Measurements from ENCODE around the gene M1AP. TPM values are rescaled to one million over a fixed set of nuclear protein-coding genes. Genes with fewer than 3 reads are reported as not detected.

Gene M1AP
- total RNA-seq, 1 donor from 2014 or later = 4.9 TPM

DNA sequence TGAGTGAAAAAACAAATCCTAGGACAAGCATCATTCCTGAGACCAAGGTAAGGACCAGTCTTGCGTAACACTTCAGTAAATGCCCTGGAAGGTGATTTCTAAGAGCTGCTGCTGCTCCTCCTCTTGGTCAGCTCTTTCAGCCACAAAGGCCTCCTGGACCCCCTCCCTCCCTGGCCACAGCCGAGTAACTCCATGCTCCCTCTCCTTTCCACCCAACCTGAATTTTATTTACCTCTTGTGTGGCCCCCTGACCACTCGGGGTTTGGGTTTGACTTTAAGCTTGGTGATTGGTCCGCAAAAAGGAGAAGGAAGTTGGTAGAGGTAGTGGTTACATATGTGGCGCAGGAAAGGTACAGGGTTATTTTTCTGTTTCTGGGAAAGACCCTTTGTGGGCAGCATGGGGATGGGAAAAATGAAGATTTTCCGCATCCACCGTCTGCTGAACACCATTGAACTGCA is 109.2 kb downstream of the M1AP start:
- Histone ChIP-seq H3K27ac (no peak overlapping the region), H3K27me3 (no peaks in the 10 kb centered on the region), H3K9me3 (no peaks in the 10 kb centered on the region), H3K4me3 (no peak overlapping the region), H3K36me3 (no peaks in the 10 kb centered on the region), H3K4me1 (no peaks in the 10 kb centered on the region)
- no peak for DNase-seq (ENCODE audit: extremely low spot score in 2 of 2)
- TF ChIP-seq, protein P1, sequence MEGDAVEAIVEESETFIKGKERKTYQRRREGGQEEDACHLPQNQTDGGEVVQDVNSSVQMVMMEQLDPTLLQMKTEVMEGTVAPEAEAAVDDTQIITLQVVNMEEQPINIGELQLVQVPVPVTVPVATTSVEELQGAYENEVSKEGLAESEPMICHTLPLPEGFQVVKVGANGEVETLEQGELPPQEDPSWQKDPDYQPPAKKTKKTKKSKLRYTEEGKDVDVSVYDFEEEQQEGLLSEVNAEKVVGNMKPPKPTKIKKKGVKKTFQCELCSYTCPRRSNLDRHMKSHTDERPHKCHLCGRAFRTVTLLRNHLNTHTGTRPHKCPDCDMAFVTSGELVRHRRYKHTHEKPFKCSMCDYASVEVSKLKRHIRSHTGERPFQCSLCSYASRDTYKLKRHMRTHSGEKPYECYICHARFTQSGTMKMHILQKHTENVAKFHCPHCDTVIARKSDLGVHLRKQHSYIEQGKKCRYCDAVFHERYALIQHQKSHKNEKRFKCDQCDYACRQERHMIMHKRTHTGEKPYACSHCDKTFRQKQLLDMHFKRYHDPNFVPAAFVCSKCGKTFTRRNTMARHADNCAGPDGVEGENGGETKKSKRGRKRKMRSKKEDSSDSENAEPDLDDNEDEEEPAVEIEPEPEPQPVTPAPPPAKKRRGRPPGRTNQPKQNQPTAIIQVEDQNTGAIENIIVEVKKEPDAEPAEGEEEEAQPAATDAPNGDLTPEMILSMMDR (IDR thresholded peaks at IDR 0.05) = no peak
- TF ChIP-seq POLR2AphosphoS5 (IDR thresholded peaks at IDR 0.05; ENCODE audit: insufficient read depth in 1 of 2, low read depth in 1 of 2) (no peak), POLR2A (IDR thresholded peaks at IDR 0.05) (no peak)
- intact Hi-C loops (cut with DNase I) = no loop called here

DNA sequence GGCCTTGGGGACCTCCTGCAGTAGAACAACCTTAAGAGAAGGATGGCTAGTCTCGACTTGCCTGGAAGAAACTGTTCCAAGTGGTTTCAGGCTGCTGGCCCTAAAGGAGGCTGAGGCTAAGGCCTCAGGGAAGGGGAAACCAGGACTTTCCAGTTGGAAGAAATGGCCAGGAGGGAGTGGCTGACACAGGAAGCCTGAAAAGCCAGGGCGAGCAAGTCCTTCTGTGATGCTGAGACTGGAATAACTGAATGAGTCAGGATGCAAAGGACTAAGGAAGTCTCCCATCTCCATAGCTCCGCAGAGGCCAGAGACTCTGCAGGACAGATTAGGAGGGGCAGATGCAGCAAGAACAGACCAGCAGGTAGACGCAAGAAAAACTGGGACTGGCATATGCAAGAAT is 111.0 kb downstream of the M1AP start:
- no peak for DNase-seq (ENCODE audit: extremely low spot score in 2 of 2)
- no peaks in the 10 kb centered on the region for H3K27me3 ChIP-seq
- no peaks in the 10 kb centered on the region for H3K9me3 ChIP-seq
- peaks cover under 1% of the 10 kb centered on the region for H3K4me1 ChIP-seq
- intact Hi-C loops (cut with DNase I) = no loop called here
- no peak overlapping the region for H3K27ac ChIP-seq
- no peak overlapping the region for H3K4me3 ChIP-seq
- H3K36me3 ChIP-seq = peaks cover 0 to 4% of the 10 kb centered on the region in 2 donors
- TF ChIP-seq, protein P1 (IDR thresholded peaks at IDR 0.05) = no peak
- TF ChIP-seq POLR2A (IDR thresholded peaks at IDR 0.05) (no peak), POLR2AphosphoS5 (IDR thresholded peaks at IDR 0.05; ENCODE audit: insufficient read depth in 1 of 2, low read depth in 1 of 2) (no peak)

DNA sequence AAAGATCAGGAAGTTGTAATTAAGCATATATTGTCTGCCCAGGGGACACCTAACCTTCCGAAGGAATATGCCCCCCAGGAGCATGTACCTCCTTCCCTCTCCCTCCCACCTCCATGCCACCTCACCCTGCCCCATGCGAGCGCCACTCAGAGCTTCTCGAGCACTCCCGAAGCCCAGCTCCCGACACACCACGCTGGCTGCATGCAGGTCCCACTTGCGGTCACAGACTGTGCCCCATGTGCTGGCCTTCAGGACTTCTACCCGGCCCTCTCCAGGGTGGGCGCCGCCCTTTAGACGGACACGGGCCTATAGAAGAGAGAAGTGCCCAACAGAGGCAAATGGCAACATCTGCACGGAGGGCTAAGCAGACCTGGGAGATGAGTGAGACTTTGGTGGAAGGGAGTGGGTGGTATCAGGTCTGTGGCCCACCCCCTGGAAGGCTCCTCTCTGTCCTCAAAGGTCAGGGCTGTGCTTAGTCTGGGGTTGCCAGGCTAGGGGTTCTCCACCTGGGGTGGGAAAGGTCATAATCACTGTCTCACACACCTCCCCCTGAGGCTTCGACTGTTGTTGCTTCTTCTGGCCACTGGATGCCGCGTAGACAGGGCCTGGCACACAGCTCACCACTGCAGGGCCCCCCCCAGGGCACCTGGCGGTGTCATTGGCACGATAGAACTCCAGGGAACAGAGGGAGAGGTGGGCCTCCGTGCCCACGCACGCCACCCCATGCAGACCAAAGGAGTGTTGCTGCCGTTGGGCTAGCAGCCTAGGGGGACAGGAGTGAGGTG is 111.8 kb downstream of the M1AP start:
- DNase-seq (ENCODE audit: extremely low spot score in 2 of 2) = no peak
- Histone ChIP-seq H3K4me3 (no peak overlapping the region), H3K36me3 (peaks cover 0 to 4% of the 10 kb centered on the region in 2 donors), H3K27ac (no peak overlapping the region), H3K27me3 (no peaks in the 10 kb centered on the region), H3K9me3 (no peaks in the 10 kb centered on the region), H3K4me1 (peaks cover 8% of the 10 kb centered on the region)
- no peak for TF ChIP-seq POLR2A (IDR thresholded peaks at IDR 0.05)
- TF ChIP-seq, protein P1 (IDR thresholded peaks at IDR 0.05) = no peak
- no peak for TF ChIP-seq POLR2AphosphoS5 (IDR thresholded peaks at IDR 0.05; ENCODE audit: insufficient read depth in 1 of 2, low read depth in 1 of 2)
- intact Hi-C loops (cut with DNase I) = no loop called here

DNA sequence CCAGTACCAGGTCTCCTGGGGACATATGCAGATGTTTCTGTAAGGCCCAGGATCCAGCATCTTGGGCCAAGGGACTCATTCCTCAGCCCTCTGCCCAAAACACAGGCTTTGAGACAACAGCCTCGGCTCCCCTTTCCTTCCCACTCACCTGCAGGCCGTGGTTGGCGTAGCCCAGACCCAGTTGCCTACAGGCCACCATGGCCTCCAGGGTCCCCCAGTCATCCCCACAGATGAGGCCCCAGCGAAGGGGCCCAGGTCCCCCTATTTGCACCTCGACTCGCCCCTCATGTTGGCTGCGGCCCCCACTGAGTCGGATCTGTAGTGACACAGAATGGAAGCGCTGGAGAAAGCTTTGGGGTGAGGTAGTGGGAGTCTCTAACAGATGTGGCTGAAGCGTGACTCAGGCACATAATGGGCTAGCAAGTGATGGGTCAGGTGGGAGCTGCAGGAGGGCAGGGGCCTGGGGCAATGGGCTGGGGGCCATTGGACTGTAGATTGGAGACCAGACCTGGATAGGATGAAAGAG is 112.6 kb downstream of the M1AP start:
- no peak for DNase-seq (ENCODE audit: extremely low spot score in 2 of 2)
- intact Hi-C loops (cut with DNase I) = no loop called here

More for the DNA sequence above, 112.6 kb downstream of the M1AP start:
- Histone ChIP-seq H3K4me1 (peaks cover 17% of the 10 kb centered on the region), H3K27ac (no peak overlapping the region), H3K4me3 (no peak overlapping the region), H3K36me3 (peaks cover 0 to 4% of the 10 kb centered on the region in 2 donors), H3K9me3 (no peaks in the 10 kb centered on the region), H3K27me3 (no peaks in the 10 kb centered on the region)
- TF ChIP-seq, protein P1 (IDR thresholded peaks at IDR 0.05) = no peak
- TF ChIP-seq POLR2A (IDR thresholded peaks at IDR 0.05) (no peak), POLR2AphosphoS5 (IDR thresholded peaks at IDR 0.05; ENCODE audit: insufficient read depth in 1 of 2, low read depth in 1 of 2) (no peak)
